MV-4-11 (cell line): ENCODE measurements around the gene PPP1R7.

ENCODE experiments used
- DNase-seq: peaks from one replicate; lab custom pipeline; 2025; lab: John Stamatoyannopoulos, UW

Gene PPP1R7

GRCh38 chr2:241168366-241168765, 18.1 kb downstream of the PPP1R7 start:
- no peak for DNase-seq

GRCh38 chr2:241173557-241173956, 23.3 kb downstream of the PPP1R7 start:
- DNase-seq: no peak

GRCh38 chr2:241177526-241178334, 27.5 kb downstream of the PPP1R7 start:
- no peak for DNase-seq

GRCh38 chr2:241178961-241179360, 28.7 kb downstream of the PPP1R7 start:
- DNase-seq: no peak

GRCh38 chr2:241179899-241180298, 29.6 kb downstream of the PPP1R7 start:
- DNase-seq: no peak

GRCh38 chr2:241180495-241180894, 30.2 kb downstream of the PPP1R7 start:
- no peak for DNase-seq

- no peak for DNase-seq
Observed at GRCh38 chr2:241182126-241182525, 31.9 kb downstream of the PPP1R7 start.

- DNase-seq: no peak
Observed at GRCh38 chr2:241182531-241183133, 32.4 kb downstream of the PPP1R7 start.

- DNase-seq: no peak
Observed at GRCh38 chr2:241183221-241183620, 33.0 kb downstream of the PPP1R7 start.

GRCh38 chr2:241184901-241185300, 34.6 kb downstream of the PPP1R7 start:
- DNase-seq: no peak

- no peak for DNase-seq
Observed at GRCh38 chr2:241185961-241186360, 35.7 kb downstream of the PPP1R7 start.

GRCh38 chr2:241187101-241187917, 37.0 kb downstream of the PPP1R7 start:
- DNase-seq: no peak

GRCh38 chr2:241187918-241188234, 37.6 kb downstream of the PPP1R7 start:
- DNase-seq: no peak

- no peak for DNase-seq
Observed at GRCh38 chr2:241188361-241189092, 38.3 kb downstream of the PPP1R7 start, which contains the start of gene ANO7. Gene ANO7, plus strand, starts transcription at chr2:241188677. Its CDS starts 1,387 bp downstream, at chr2:241190064.

GRCh38 chr2:241189093-241189855, 39.0 kb downstream of the PPP1R7 start:
- no peak for DNase-seq

- no peak for DNase-seq
Observed at GRCh38 chr2:241189856-241190201, 39.6 kb downstream of the PPP1R7 start.

GRCh38 chr2:241190291-241190981, 40.2 kb downstream of the PPP1R7 start:
- DNase-seq: no peak

GRCh38 chr2:241191081-241191480, 40.8 kb downstream of the PPP1R7 start:
- DNase-seq: no peak

GRCh38 chr2:241193271-241193670, 43.0 kb downstream of the PPP1R7 start:
- DNase-seq: no peak

GRCh38 chr2:241194811-241195210, 44.5 kb downstream of the PPP1R7 start:
- DNase-seq: no peak
